Activated CD4-positive, alpha-beta T cell treated with anti-CD3 and anti-CD28 coated beads, Interleukin-2, amount 10 ng/mL, durations not matched to agents 24 days and 14 days (primary cell): ENCODE results near the gene TERT. TPM values are rescaled to one million over a fixed set of nuclear protein-coding genes. Genes with fewer than 3 reads are reported as not detected.
A peak's percentile ranks its signal among the peaks of the same experiment; 100 is the strongest.
"Not testable (repeated sequence)": the region's sequence is repeated elsewhere in the genome, so short reads cannot be mapped to it uniquely, and the experiment has no call there.

Experiments
- DNase-seq: peaks from one replicate; pipeline ENCODE4 v3.0.0; 2022
- H3K27ac Mint-ChIP-seq: one replicate; pipeline ENCODE4 v1.8.0; 2022; ENCODE audit warnings: mild to moderate bottlenecking, mixed read lengths
- H3K27me3 Mint-ChIP-seq: one replicate; pipeline ENCODE4 v1.8.0; 2022; ENCODE audit warnings: mixed read lengths
- H3K36me3 Mint-ChIP-seq: one replicate; pipeline ENCODE4 v1.8.0; 2022; ENCODE audit warnings: low read depth, mild to moderate bottlenecking, mixed read lengths
- H3K4me1 Mint-ChIP-seq: one replicate; pipeline ENCODE4 v1.8.0; 2021; ENCODE audit warnings: mixed read lengths
- H3K4me3 Mint-ChIP-seq: one replicate; pipeline ENCODE4 v1.8.0; 2022; ENCODE audit warnings: mild to moderate bottlenecking, moderate library complexity, mixed read lengths
- H3K9me3 Mint-ChIP-seq: one replicate; pipeline ENCODE4 v1.8.0; 2021; ENCODE audit warnings: mixed read lengths
- intact Hi-C: fragments of 100-400 bp; cut with micrococcal nuclease; formaldehyde crosslinking; loops from one replicate; pipeline ENCODE4 v1.15.1; 2023
- total RNA-seq: library from RNA; stranded (reverse); gene quantifications from 2 replicates; pipeline ENCODE4 v1.2.3, GENCODE V29; 2022

The TERT gene
- total RNA-seq, 1 donor from 2014 or later, result 16.8 TPM

DNA sequence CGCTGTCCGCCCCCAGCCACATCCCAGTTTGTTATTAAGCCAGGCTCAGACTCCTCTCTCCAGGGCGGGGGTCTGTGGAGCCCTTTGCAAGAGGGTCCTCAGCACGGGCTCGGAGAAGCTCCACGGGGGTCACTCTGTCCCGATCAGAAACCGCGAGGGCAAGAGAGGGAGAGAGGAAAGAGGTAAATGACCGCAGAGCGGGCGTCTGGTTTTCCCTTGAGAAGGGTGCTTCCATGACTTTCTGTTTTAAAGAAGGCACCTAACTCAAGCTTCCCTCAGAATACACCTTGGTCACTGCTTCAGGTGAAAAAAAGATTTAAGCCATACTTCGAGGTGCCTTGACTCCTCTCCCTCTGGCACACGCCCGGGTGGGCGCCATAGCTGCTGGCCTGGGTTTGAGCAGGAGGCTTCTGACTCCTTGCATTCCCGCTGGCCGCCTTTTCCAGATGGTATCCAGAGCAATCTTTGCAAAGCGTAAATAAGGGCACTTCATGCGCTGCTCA lies 5.8 kb upstream of the TERT start:
- H3K27ac Mint-ChIP-seq, result no peak overlapping the region
- DNase-seq, result no peak
- intact Hi-C loops, result no loop called here
- no peak overlapping the region for H3K4me3 Mint-ChIP-seq
- peaks cover 2% of the 10 kb centered on the region for H3K4me1 Mint-ChIP-seq
- H3K27me3 Mint-ChIP-seq, result peaks cover 30% of the 10 kb centered on the region
- peaks cover 3% of the 10 kb centered on the region for H3K9me3 Mint-ChIP-seq
- H3K36me3 Mint-ChIP-seq, result peaks cover 2% of the 10 kb centered on the region

DNA sequence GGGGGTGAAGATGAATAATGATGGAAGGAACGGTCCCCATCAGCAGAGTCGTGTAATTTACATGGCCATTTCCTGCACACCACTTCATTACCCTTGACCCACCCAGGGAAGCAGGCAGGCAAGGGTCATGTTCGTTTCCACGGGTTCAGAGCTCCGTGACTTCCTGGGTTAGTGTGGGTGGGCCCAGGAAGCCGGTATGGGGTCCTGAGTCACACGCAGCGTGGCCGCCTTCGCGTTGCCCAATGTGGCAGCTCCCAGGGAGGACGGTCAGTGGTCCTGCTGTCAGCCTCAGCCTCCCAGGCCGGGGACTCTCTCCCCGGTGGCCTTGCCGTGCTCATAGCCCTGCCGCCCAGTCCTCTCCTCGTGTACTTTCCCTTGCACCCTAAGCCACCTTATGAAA lies 5.1 kb upstream of the TERT start:
- H3K9me3 Mint-ChIP-seq, result peaks cover 3% of the 10 kb centered on the region
- H3K27ac Mint-ChIP-seq, result no peak overlapping the region
- peaks cover 2% of the 10 kb centered on the region for H3K36me3 Mint-ChIP-seq
- peaks cover 29% of the 10 kb centered on the region for H3K27me3 Mint-ChIP-seq
- intact Hi-C loops, result no loop called here
- no peak overlapping the region for H3K4me3 Mint-ChIP-seq
- H3K4me1 Mint-ChIP-seq, result peaks cover 2% of the 10 kb centered on the region
- no peak for DNase-seq

DNA sequence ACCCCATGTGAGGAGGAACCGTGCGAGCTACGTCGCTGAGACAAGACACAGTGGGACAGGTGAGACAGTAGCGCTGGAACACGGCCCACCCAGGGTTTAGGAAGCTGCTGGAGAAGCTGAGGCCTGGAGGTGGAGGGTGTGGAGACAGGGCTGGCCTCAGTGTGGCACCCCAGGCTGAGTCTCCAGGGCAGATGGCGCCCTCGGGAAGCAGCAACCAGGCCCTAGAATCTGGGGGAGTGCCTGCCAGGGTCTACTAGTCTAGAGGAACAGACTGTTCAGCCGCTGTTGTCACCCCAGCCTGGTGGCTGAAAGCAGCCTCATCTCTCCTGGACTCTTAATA lies 4.6 kb upstream of the TERT start:
- peaks cover 2% of the 10 kb centered on the region for H3K36me3 Mint-ChIP-seq
- peaks cover 25% of the 10 kb centered on the region for H3K27me3 Mint-ChIP-seq
- intact Hi-C loops, result no loop called here
- H3K4me3 Mint-ChIP-seq, result no peak overlapping the region
- peaks cover 3% of the 10 kb centered on the region for H3K9me3 Mint-ChIP-seq
- H3K27ac Mint-ChIP-seq, result no peak overlapping the region
- H3K4me1 Mint-ChIP-seq, result peaks cover 2% of the 10 kb centered on the region
- no peak for DNase-seq

DNA sequence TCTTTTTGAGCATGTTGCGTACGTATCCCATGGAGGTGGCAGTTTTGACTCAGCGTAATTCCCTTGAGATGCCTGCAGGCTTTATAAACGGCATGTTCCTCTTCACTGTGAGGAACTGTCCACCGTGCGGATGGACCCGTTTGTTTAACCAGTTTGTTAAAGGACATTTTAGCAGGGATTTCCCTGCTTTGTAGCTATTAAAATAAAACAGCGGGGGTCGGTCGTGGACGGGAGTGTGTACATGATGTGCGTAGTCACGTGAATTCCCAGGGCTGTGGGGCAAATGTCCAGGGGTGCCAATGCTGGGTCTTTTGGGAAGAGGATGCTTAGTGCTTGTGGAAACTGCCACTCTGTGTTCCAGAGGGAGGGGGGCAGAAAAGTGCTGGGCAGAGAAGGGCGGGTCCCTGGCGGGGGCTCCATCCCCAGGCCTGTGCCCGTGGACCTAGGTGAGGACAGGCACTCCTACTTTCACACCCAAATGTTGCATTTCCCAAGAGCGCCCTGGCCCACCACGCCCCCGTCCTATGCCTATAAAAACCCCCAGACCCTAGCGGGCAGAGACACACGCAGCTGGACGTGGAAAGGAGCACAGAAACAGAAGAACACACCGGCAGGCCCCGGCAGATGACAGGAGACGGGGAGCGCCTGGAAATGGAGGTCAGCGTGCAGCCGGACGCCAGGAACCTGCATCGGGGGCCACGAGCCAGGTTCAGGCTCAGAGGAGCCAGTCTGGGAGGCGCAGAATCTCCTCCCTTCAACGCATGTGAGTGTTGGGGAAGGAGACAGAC lies 4.0 kb upstream of the TERT start:
- Mint-ChIP-seq H3K27ac (no peak overlapping the region), H3K4me1 (peaks cover 2% of the 10 kb centered on the region), H3K27me3 (peaks cover 22% of the 10 kb centered on the region), H3K4me3 (no peak overlapping the region), H3K9me3 (peaks cover 3% of the 10 kb centered on the region), H3K36me3 (peaks cover 2% of the 10 kb centered on the region)
- no peak for DNase-seq
- intact Hi-C loops, result no loop called here

- Mint-ChIP-seq H3K36me3 (peaks cover 2% of the 10 kb centered on the region), H3K4me3 (no peak overlapping the region), H3K27ac (no peak overlapping the region), H3K9me3 (peaks cover 3% of the 10 kb centered on the region), H3K4me1 (peaks cover 2% of the 10 kb centered on the region), H3K27me3 (peaks cover 14% of the 10 kb centered on the region)
- intact Hi-C loops, result no loop called here
- DNase-seq, result no peak
Observed at GRCh38 chr5:1298067-1298551, 3.2 kb upstream of the TERT start.

- peaks cover 7% of the 10 kb centered on the region for H3K27me3 Mint-ChIP-seq
- peaks cover 2% of the 10 kb centered on the region for H3K4me1 Mint-ChIP-seq
- H3K4me3 Mint-ChIP-seq, result no peak overlapping the region
- no peak for DNase-seq
- peaks cover 1% of the 10 kb centered on the region for H3K9me3 Mint-ChIP-seq
- intact Hi-C loops, result no loop called here
- H3K27ac Mint-ChIP-seq, result no peak overlapping the region
- H3K36me3 Mint-ChIP-seq, result peaks cover 1% of the 10 kb centered on the region
Observed at GRCh38 chr5:1297243-1297642, 2.4 kb upstream of the TERT start.

GRCh38 chr5:1295650-1296037 lies 776 bp upstream of the TERT start:
- no peaks in the 10 kb centered on the region for H3K9me3 Mint-ChIP-seq
- peaks cover 2% of the 10 kb centered on the region for H3K4me1 Mint-ChIP-seq
- H3K36me3 Mint-ChIP-seq, result no peaks in the 10 kb centered on the region
- no peak for DNase-seq
- H3K4me3 Mint-ChIP-seq, result peak overlapping the region; percentile 60
- intact Hi-C loops, result loop anchor here (1.0 kb wide), 1 partner anchor 21 kb away; no protein-coding TSS in a partner anchor
- H3K27me3 Mint-ChIP-seq, result peaks cover 6% of the 10 kb centered on the region
- H3K27ac Mint-ChIP-seq, result no peak overlapping the region

- peak overlapping the region; percentile 58 for H3K4me3 Mint-ChIP-seq
- no peak overlapping the region for H3K27ac Mint-ChIP-seq
- DNase-seq, result no peak
- peaks cover 6% of the 10 kb centered on the region for H3K27me3 Mint-ChIP-seq
- no peaks in the 10 kb centered on the region for H3K9me3 Mint-ChIP-seq
- peaks cover 2% of the 10 kb centered on the region for H3K4me1 Mint-ChIP-seq
- no peaks in the 10 kb centered on the region for H3K36me3 Mint-ChIP-seq
- intact Hi-C loops, result no loop called here
Observed at GRCh38 chr5:1294206-1294834, 548 bp downstream of the TERT start.

GRCh38 chr5:1293416-1294205 lies 1.3 kb downstream of the TERT start:
- H3K27me3 Mint-ChIP-seq, result peaks cover 6% of the 10 kb centered on the region
- peaks cover 2% of the 10 kb centered on the region for H3K4me1 Mint-ChIP-seq
- H3K4me3 Mint-ChIP-seq, result peak overlapping the region; percentile 60
- intact Hi-C loops, result no loop called here
- peak overlapping the region; percentile 48 for H3K27ac Mint-ChIP-seq
- H3K9me3 Mint-ChIP-seq, result peaks cover 1% of the 10 kb centered on the region
- no peak for DNase-seq
- H3K36me3 Mint-ChIP-seq, result peaks cover 2% of the 10 kb centered on the region

GRCh38 chr5:1292846-1293415 lies 1.9 kb downstream of the TERT start:
- intact Hi-C loops, result no loop called here
- no peak overlapping the region for H3K27ac Mint-ChIP-seq
- no peak for DNase-seq
- H3K27me3 Mint-ChIP-seq, result peaks cover 6% of the 10 kb centered on the region
- peaks cover 2% of the 10 kb centered on the region for H3K4me1 Mint-ChIP-seq
- peaks cover 8% of the 10 kb centered on the region for H3K9me3 Mint-ChIP-seq
- H3K4me3 Mint-ChIP-seq, result no peak overlapping the region
- peaks cover 9% of the 10 kb centered on the region for H3K36me3 Mint-ChIP-seq

- Mint-ChIP-seq H3K36me3 (peaks cover 10% of the 10 kb centered on the region), H3K9me3 (peaks cover 8% of the 10 kb centered on the region), H3K27ac (no peak overlapping the region), H3K4me3 (no peak overlapping the region), H3K27me3 (peaks cover 6% of the 10 kb centered on the region), H3K4me1 (peaks cover 2% of the 10 kb centered on the region)
- intact Hi-C loops, result no loop called here
- no peak for DNase-seq
Observed at GRCh38 chr5:1292139-1292538, 2.7 kb downstream of the TERT start.

DNA sequence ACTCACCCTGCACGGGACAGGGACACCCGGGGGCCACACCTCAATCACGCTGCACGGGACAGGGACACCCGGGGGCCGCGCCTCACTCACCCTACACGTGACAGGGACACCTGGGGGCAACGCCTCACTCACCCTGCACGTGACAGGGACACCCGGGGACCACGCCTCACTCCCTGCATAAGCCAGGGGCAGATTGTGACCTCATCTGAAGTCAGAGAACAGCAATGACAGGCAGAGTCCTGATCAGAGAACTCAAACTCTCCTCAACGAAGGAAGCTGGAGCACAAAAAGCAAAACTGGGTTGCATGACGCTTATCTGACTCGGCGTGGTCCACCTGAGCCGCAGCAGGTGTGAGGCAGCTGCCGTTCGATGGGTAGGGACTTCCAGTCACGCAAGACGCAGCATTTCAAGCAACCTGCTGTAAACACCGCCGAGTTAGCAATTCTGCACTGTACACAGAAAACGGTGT lies 3.2 kb downstream of the TERT start:
- H3K27me3 Mint-ChIP-seq, result peaks cover 6% of the 10 kb centered on the region
- H3K27ac Mint-ChIP-seq, result no peak overlapping the region
- H3K9me3 Mint-ChIP-seq, result peaks cover 8% of the 10 kb centered on the region
- peaks cover 10% of the 10 kb centered on the region for H3K36me3 Mint-ChIP-seq
- no peak for DNase-seq
- peaks cover 2% of the 10 kb centered on the region for H3K4me1 Mint-ChIP-seq
- intact Hi-C loops, result no loop called here
- H3K4me3 Mint-ChIP-seq, result no peak overlapping the region

GRCh38 chr5:1290956-1291355 lies 3.9 kb downstream of the TERT start:
- H3K36me3 Mint-ChIP-seq, result peaks cover 13% of the 10 kb centered on the region
- intact Hi-C loops, H3K27ac Mint-ChIP-seq: not testable (repeated sequence)

More at GRCh38 chr5:1290956-1291355, 3.9 kb downstream of the TERT start:
- DNase-seq, H3K4me1 Mint-ChIP-seq, H3K4me3 Mint-ChIP-seq, H3K9me3 Mint-ChIP-seq, H3K27me3 Mint-ChIP-seq: not testable (repeated sequence)
